ENCODE measurements around the gene SEC11A. TPM values are rescaled to one million over a fixed set of nuclear protein-coding genes. Genes with fewer than 3 reads are reported as not detected.

SEC11A gene
- total RNA-seq, 1 donor, result 225 TPM

DNA sequence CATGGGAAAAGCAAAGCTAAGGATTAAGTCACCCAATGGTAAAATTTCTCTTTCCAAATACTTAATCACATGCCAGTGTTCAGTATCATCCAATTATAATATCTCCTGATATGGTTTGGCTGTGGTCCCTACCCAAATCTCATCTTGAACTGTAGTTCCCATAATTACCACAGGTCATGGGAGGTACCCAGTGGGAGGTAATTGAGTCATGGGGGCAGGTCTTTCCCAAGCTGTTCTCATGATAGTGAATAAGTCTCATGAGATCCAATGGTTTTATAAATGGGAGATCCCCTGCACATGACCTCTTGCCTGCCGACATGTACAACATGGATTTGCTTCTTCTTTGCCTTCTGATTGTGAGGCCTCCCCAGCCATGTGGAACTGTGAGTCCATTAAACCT is 31.8 kb downstream of the SEC11A start:
- DNase-seq (ENCODE audit: low read depth), result peak; percentile 19
- TF ChIP-seq, protein P1, sequence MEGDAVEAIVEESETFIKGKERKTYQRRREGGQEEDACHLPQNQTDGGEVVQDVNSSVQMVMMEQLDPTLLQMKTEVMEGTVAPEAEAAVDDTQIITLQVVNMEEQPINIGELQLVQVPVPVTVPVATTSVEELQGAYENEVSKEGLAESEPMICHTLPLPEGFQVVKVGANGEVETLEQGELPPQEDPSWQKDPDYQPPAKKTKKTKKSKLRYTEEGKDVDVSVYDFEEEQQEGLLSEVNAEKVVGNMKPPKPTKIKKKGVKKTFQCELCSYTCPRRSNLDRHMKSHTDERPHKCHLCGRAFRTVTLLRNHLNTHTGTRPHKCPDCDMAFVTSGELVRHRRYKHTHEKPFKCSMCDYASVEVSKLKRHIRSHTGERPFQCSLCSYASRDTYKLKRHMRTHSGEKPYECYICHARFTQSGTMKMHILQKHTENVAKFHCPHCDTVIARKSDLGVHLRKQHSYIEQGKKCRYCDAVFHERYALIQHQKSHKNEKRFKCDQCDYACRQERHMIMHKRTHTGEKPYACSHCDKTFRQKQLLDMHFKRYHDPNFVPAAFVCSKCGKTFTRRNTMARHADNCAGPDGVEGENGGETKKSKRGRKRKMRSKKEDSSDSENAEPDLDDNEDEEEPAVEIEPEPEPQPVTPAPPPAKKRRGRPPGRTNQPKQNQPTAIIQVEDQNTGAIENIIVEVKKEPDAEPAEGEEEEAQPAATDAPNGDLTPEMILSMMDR (IDR thresholded peaks at IDR 0.05; ENCODE audit: insufficient read depth, low read depth, low read length), result no peak
- H3K4me3 ChIP-seq (ENCODE audit: low read depth, low read length), result no peak overlapping the region

DNA sequence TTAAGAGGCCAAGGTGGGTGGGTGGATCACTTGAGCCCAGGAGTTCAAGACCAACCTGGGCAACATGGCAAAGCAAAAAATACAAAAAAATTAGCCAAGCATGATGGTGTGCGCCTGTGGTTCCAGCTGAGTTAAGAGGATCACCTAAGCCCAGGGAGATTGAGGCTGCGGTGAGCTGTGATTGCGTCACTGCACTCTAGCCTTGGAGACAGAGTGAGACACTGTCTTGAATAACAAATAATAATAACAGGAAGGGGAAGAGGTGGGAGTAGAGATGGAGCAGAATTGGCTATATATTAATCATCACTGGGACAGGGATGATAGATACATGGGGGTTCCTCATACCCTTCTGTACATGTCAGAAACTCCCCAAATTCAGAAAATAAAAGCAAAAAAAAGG is 34.1 kb downstream of the SEC11A start:
- TF ChIP-seq, protein P1 (IDR thresholded peaks at IDR 0.05; ENCODE audit: insufficient read depth, low read depth, low read length), result no peak
- peak; percentile 84 for DNase-seq (ENCODE audit: low read depth)
- H3K4me3 ChIP-seq (ENCODE audit: low read depth, low read length), result no peak overlapping the region

DNA sequence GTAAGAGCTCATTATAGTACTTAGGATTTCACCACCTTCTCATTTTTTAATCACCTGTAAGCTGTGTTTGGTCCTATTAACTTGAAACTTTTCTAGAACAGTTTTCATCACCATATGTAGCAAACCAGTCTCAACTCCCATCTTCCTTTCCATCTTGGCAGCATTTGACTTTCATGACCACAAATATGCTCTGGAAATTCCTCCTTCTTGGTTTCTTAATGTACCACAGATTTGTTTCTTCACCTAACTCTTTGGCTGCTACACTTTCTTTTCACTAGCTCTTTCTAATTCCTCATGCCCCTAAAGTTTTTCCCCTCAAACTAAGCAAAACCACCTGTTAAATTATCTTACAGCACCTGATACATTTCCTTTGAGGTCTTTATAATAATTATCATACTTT is 44.7 kb downstream of the SEC11A start:
- H3K4me3 ChIP-seq (ENCODE audit: low read depth, low read length), result no peak overlapping the region
- DNase-seq (ENCODE audit: low read depth), result peak; percentile 82
- TF ChIP-seq, protein P1 (IDR thresholded peaks at IDR 0.05; ENCODE audit: insufficient read depth, low read depth, low read length), result no peak

DNA sequence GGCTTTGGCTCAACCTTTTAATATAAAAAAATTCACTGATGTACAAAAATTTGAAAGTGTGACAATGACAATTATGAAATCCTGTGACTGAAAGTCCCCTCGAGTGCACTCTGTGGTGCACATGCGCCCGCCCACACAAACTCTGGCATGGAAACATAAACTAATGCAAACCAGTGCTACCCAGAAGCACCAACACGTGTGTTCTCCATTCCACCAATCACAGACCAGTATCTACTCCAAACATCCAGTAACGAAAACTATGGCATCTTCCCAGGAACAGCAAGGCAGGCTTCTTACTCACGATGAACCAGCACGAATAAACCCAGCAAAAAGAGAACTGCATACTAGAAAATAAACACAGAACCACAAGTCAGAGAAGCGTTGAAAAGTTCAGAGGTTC is 46.2 kb downstream of the SEC11A start:
- no peak overlapping the region for H3K4me3 ChIP-seq (ENCODE audit: low read depth, low read length)
- TF ChIP-seq, protein P1 (IDR thresholded peaks at IDR 0.05; ENCODE audit: insufficient read depth, low read depth, low read length), result no peak
- no peak for DNase-seq (ENCODE audit: low read depth)

DNA sequence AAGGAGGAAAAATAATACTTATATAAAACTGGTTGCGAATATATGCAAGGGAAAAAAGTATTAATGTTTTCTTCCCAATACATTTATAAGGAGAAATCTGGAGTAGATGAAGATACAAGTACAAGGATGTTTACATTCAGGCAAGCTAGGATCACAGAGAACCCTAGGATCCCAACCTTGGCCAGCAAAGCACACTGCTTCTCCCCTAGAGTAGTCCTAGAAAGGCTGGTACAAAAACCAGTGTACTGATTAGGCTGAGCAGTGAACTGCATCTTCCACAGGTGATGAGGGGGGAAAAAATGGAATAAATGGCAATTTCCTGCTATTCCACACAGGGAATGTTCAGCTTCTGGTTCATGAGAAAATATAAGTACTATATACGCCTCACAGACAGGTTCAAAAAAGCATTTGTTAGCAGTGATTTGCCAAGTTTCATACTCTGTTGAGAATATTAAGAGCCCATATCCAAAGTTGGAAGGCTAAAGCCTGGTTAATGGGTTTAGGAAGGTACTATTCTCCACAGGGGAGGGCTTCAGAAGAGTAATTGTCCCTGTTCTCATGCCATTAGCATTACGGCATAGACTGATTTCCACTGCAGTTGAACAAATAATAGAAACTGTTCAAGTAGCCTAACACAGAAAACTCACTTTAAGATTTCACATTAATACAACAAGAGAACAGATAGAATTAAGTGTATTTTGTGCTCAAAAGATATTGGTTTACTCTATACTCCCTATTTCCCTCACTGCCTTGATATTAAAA is 47.5 kb downstream of the SEC11A start:
- H3K4me3 ChIP-seq (ENCODE audit: low read depth, low read length), result no peak overlapping the region
- TF ChIP-seq, protein P1 (IDR thresholded peaks at IDR 0.05; ENCODE audit: insufficient read depth, low read depth, low read length), result no peak
- DNase-seq (ENCODE audit: low read depth), result no peak

DNA sequence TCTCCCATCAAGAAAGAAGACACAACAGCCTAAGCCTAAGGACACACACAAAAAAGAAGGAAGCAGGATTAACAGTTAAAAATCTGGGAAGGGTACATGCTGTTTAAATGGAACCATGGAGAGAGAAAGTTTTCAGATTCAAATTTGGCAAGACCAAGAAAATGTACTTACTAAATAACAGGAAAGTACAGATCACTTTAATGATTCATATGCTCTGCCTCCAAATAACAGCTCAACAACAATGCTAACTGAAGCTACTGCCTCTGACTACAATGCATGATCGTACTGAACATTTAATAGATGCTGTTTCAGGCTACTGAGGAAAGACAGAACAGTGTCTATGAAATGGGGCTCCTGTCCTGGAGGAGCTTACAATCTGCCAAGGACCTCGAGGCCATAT is 49.6 kb downstream of the SEC11A start:
- TF ChIP-seq, protein P1 (IDR thresholded peaks at IDR 0.05; ENCODE audit: insufficient read depth, low read depth, low read length), result no peak
- H3K4me3 ChIP-seq (ENCODE audit: low read depth, low read length), result no peak overlapping the region
- DNase-seq (ENCODE audit: low read depth), result no peak

DNA sequence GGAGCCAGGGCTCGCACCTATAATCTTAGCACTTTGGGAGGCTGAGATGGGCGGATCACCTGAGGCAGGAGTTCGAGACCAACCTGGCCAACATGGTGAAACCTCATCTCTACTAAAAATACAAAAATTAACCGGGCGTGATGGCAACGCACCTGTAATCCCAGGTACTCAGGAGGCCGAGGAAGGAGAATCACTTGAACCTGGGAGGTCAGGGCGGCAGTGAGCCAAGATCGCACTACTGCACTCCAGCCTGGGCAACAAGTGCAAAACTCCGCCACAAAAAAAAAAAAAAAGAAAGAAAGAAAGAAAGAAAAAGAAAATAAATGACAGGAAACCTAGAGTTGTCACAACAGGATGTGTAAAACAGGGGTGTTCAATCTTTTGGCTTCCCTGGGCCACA is 54.9 kb downstream of the SEC11A start:
- TF ChIP-seq, protein P1 (IDR thresholded peaks at IDR 0.05; ENCODE audit: insufficient read depth, low read depth, low read length), result no peak
- H3K4me3 ChIP-seq (ENCODE audit: low read depth, low read length), result no peak overlapping the region
- no peak for DNase-seq (ENCODE audit: low read depth)
